Left lung (tissue), 10 donors: ENCODE measurements around the gene CDHR3. TPM values are rescaled to one million over a fixed set of nuclear protein-coding genes. Genes with fewer than 3 reads are reported as not detected.

Experiments used
- ATAC-seq: fragments of 200-7000 bp; cut with Tn5 transposase; one replicate; pipeline ENCODE4 v1.9.1; 2020; ENCODE audit warnings: moderate library complexity
- DNase-seq, 4 donors: peaks; one replicate each; pipeline ENCODE4 v3.0.0-alpha.2; 2013 to 2020
- H3K27ac ChIP-seq, 2 donors: fragments of 200-600 bp; sonication (generic) in 1 of 2; one replicate each; pipeline versions ENCODE4 v1.5.0 to v1.8.0; 2020 to 2021
- H3K27me3 ChIP-seq, 2 donors: fragments of 200-600 bp; sonication (generic) in 1 of 2; one replicate each; pipeline versions ENCODE4 v1.5.0 to v1.8.0; 2020 to 2021
- H3K36me3 ChIP-seq, 2 donors: fragments of 200-600 bp; sonication (generic) in 1 of 2; one replicate each; pipeline versions ENCODE4 v1.5.0 to v1.8.0; 2020 to 2021
- H3K4me1 ChIP-seq, 2 donors: fragments of 200-600 bp; one replicate each; pipeline ENCODE4 v1.8.0; 2021
- H3K4me3 ChIP-seq, 2 donors: fragments of 200-600 bp; sonication (generic) in 1 of 2; one replicate each; pipeline versions ENCODE4 v1.5.0 to v1.8.0; 2020 to 2021; ENCODE audit warnings: mild to moderate bottlenecking in 1 of 2
- H3K9me3 ChIP-seq, 2 donors: fragments of 200-600 bp; sonication (generic) in 1 of 2; one replicate each; pipeline versions ENCODE4 v1.5.0 to v1.8.0; 2020 to 2021
- intact Hi-C, 2 donors: fragments of 100-400 bp; cut with DNase I; formaldehyde crosslinking; loops; one replicate each; pipeline versions ENCODE4 v1.11.2 to v1.14.2; 2022
- polyA plus RNA-seq, 6 donors: library from polyadenylated mRNA; unstranded; fragments of 120-200 nt; gene quantifications; one replicate each; pipeline ENCODE4 v1.2.1, GENCODE V29; 2013; ENCODE audit not compliant: insufficient read length in 6 of 6
- total RNA-seq, 2 donors: library from RNA; stranded (reverse); fragmentation: NEBNext Ultra II Directional; extraction: Animal tissue kit (Norgen Biotek cat#: 25700); gene quantifications; one replicate each; pipeline ENCODE4 v1.2.1, GENCODE V29; 2021
- TF ChIP-seq, protein P1 (sequence below), 2 donors: fragments of 200-600 bp; sonication (generic) in 1 of 2; IDR thresholded peaks; one replicate each; pipeline versions ENCODE4 v1.5.0 to v1.8.0; 2021; ENCODE audit warnings: antibody characterized with exemption in 2 of 2
- donor health status: DM: no; HTN: yes; CAD: no.
- donor health status: DM: no; HTN: no; CAD: no.

The CDHR3 gene
- total and polyA plus RNA-seq, 8 donors: 2.8 to 44.0 (median 24.8) TPM

DNA sequence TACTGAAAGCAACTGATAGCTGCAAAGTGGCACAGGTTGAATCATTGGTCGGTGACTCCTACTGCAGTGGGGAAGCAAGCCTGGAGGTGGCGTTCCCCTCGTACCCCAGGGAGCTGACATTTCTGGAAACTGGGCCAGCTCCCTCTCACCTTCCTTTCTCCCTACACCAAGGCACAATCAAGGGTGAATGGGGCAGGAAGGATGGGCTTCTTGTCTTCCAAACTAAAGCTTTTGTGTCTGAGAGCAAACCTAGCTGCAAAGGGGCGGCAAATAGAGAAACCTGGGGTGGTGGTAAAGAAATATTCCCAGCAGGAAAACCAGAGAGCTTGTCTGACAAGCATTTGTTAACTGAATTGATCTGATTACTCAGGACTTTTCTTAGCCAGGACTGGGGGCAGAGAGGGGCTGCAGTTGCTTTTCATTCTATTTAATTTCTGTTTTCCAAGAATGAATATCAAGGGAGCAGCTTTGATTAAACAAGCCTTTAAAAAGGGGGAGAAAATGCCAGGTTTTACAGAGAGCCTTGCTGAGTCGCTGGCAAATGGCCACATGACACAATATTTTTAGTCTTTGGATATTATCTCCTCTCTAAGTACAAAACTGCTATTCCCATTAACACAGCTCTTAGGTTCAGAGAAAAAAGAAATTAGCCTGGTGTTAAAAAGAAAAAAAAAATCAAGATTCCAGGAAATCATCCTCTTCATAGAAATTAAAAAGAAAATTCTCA, 27.8 kb downstream of the CDHR3 start:
- ATAC-seq (no peak), DNase-seq (peak in 2 of 4 donors; percentile 53 to 65)
- H3K27ac ChIP-seq: no peak overlapping the region
- H3K4me1 ChIP-seq: no peaks in the 10 kb centered on the region
- no peaks in the 10 kb centered on the region for H3K27me3 ChIP-seq
- no peaks in the 10 kb centered on the region for H3K9me3 ChIP-seq
- no peaks in the 10 kb centered on the region for H3K36me3 ChIP-seq
- intact Hi-C loops: no loop called here
- H3K4me3 ChIP-seq: no peak overlapping the region
- TF ChIP-seq, protein P1, sequence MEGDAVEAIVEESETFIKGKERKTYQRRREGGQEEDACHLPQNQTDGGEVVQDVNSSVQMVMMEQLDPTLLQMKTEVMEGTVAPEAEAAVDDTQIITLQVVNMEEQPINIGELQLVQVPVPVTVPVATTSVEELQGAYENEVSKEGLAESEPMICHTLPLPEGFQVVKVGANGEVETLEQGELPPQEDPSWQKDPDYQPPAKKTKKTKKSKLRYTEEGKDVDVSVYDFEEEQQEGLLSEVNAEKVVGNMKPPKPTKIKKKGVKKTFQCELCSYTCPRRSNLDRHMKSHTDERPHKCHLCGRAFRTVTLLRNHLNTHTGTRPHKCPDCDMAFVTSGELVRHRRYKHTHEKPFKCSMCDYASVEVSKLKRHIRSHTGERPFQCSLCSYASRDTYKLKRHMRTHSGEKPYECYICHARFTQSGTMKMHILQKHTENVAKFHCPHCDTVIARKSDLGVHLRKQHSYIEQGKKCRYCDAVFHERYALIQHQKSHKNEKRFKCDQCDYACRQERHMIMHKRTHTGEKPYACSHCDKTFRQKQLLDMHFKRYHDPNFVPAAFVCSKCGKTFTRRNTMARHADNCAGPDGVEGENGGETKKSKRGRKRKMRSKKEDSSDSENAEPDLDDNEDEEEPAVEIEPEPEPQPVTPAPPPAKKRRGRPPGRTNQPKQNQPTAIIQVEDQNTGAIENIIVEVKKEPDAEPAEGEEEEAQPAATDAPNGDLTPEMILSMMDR (IDR thresholded peaks at IDR 0.05): no peak

GRCh38 chr7:105992905-105993304, 29.8 kb downstream of the CDHR3 start:
- ATAC-seq (no peak), DNase-seq (no peak)
- Histone ChIP-seq H3K27me3 (no peaks in the 10 kb centered on the region), H3K4me1 (peaks cover 0 to 8% of the 10 kb centered on the region in 2 donors), H3K27ac (no peak overlapping the region), H3K4me3 (no peak overlapping the region), H3K9me3 (no peaks in the 10 kb centered on the region), H3K36me3 (no peaks in the 10 kb centered on the region)
- intact Hi-C loops: no loop called here
- TF ChIP-seq, protein P1 (IDR thresholded peaks at IDR 0.05): no peak

DNA sequence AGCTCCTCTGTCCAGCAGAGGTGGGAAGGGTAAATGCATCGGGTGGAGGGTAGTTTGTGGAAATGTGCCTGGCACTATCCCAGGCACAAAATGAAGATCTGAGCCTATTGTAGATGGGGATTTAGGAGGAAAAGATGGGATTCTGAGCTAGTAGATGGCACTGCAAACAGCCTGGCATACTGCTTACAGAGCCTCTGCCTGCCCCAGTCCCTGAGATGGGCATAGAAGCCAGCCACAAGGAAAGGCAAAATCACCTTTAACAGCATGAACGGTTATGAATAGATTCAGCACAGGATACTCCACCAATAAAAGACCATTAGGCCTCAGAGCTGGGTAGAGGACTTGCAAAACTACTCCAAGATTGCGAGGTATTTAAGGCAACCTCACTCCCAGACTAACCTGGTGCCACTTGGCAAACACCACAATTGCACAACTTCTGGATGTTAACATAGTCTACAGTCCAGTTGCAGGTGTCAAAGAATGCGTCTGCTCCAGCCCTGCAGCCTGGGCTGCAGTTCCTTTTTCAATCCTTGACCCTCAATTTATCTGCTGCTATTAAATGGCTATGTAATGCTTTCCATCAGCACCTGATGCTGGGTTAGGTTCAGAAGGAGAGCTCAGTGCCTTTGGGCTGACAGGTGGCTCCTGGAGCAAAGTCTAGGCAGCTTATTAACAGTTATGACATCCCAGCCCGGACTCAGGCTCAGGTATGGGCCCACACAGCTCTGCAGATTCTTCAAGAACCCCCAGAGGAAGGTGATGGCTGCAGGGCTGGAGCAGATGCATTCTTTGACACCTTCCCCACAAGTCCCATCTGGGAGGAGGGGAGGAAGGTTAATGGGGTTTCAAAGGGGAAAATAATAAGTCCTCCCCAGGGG, 34.0 kb downstream of the CDHR3 start:
- no peaks in the 10 kb centered on the region for H3K9me3 ChIP-seq
- TF ChIP-seq, protein P1 (IDR thresholded peaks at IDR 0.05): no peak
- peak; percentile 95 for ATAC-seq
- peaks cover 0 to 8% of the 10 kb centered on the region in 2 donors for H3K4me1 ChIP-seq
- intact Hi-C loops: no loop called here
- no peaks in the 10 kb centered on the region for H3K36me3 ChIP-seq
- DNase-seq: peak in 2 of 4 donors; percentile 32 to 39
- H3K27ac ChIP-seq: no peak overlapping the region
- no peak overlapping the region for H3K4me3 ChIP-seq
- no peaks in the 10 kb centered on the region for H3K27me3 ChIP-seq

GRCh38 chr7:105999256-105999655, 36.2 kb downstream of the CDHR3 start:
- Histone ChIP-seq H3K4me1 (peaks cover 0 to 8% of the 10 kb centered on the region in 2 donors), H3K27me3 (no peaks in the 10 kb centered on the region), H3K36me3 (no peaks in the 10 kb centered on the region), H3K9me3 (no peaks in the 10 kb centered on the region), H3K4me3 (no peak overlapping the region), H3K27ac (no peak overlapping the region)
- no peak for ATAC-seq
- DNase-seq: no peak
- intact Hi-C loops: no loop called here
- TF ChIP-seq, protein P1 (IDR thresholded peaks at IDR 0.05): no peak

GRCh38 chr7:106001196-106001595, 38.1 kb downstream of the CDHR3 start:
- Histone ChIP-seq H3K4me3 (no peak overlapping the region), H3K27me3 (no peaks in the 10 kb centered on the region), H3K4me1 (peaks cover 0 to 8% of the 10 kb centered on the region in 2 donors), H3K36me3 (no peaks in the 10 kb centered on the region), H3K9me3 (no peaks in the 10 kb centered on the region), H3K27ac (no peak overlapping the region)
- intact Hi-C loops: no loop called here
- TF ChIP-seq, protein P1 (IDR thresholded peaks at IDR 0.05): no peak
- no peak for ATAC-seq
- DNase-seq: no peak
